Ecto neural progenitor cell (in vitro differentiated cells): Measurements from ENCODE around the gene MRPL54.
"Not testable (repeated sequence)": the region's sequence is repeated elsewhere in the genome, so short reads cannot be mapped to it uniquely, and the experiment has no call there.

ENCODE experiments used
- DNase-seq: peaks from one replicate; pipeline ENCODE4 v3.0.0-alpha.2; 2018; ENCODE audit warnings: low spot score

MRPL54 gene

GRCh38 chr19:3810708-3811355, 48.4 kb downstream of the MRPL54 start:
- no peak for DNase-seq

DNA sequence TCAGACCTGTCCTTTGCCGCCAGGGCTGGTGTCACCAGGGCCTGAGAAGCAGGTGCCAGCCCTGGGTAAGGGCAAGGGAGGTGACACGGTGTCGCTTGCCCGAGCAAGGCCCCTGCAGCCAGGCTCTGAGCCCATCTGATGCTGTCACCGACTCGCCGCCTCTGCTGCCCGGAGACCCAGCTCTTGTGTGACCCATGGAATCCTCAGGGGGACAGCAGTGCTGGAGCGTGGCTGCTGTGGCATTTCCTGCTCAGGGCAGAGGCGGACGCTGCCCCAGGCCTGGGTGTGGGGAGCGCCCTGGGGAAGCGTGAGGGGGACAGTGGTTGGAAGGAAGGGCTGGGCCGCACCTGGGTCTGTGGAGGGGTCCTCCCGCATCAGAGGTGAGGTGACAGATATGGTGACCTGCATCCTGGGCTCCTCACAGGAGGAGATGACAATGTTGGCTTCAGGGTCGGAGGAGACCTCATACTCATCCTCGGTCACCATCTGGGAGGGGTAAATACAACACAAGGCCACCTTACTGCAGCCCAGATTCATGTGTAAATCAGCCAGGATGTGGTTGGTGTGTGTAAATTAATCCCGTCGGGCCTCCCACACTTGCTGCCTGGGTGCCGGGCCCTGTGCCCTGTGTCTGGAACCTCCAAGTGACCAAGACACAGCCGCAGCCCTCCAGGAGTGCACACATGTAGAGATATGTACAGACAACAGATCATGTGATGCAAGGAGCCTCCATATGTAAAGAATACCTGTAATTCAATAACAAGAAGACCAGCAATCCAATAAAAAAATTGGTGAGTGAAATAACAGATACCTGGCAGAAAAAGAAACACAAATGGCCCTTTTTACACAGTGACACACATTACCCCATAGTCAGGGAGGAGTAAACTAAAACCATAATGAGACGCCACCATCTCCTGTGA, 51.3 kb downstream of the MRPL54 start:
- DNase-seq, result no peak

DNA sequence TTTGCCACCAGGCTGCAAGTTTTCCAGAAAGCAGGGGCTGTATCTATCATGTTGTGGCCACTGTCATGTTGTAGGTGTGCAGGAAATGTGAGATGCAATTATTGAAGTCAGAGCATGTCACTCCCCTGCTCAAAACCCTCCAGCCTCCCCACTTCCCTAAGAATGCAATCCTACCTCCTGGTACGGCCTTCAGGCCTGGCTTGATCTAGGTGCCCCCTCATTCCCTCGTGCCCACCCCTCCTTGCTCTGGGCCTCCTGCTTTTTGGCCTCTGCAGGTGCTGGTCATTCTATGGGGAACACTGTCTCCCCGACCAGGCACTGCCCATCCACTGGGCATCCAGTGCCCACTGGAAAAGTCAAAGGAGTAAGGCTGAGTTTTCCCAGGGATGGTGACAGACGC, 52.2 kb downstream of the MRPL54 start:
- no peak for DNase-seq

- DNase-seq, result not testable (repeated sequence)
Measured at GRCh38 chr19:3816148-3816547, 53.7 kb downstream of the MRPL54 start.

DNA sequence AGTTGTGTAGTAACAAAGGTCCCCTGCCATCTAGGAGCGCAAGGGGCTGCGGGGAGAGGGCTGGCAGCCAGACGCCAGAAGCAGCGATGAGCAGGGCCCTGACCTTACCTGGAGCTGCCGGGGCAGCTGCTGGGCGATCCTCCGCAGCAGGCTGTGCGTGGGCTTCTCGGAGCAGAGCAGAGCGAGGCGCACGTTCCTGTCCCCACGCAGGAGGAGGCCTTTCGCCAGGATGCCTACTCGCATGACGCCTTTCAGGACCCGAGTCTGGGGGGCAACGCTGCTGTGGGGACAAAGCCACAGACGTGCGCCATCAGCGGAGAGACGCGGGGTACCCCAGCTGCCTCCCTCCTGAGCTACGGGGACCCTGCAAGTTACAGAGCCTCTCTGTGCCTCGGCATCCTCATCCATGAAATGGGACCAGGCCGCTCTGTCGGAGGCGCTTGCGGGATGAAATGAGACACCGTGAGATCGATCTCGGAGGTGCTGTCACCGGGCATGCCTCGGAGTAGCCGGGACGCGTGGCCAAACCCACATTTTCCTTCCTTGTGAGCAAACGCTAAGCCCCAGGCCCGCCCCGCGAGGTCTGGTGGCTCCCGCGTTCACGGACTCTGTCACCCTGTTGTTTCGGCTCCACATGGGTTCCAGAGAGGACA, 54.2 kb downstream of the MRPL54 start:
- no peak for DNase-seq
